Liver (tissue), 9 donors: ENCODE measurements around the gene GLI3. TPM values are rescaled to one million over a fixed set of nuclear protein-coding genes. Genes with fewer than 3 reads are reported as not detected.

ENCODE experiments used
- DNase-seq: peaks from one replicate; pipeline ENCODE4 v3.0.0-alpha.2; 2017; ENCODE audit warnings: low spot score
- H3K27ac ChIP-seq, 2 donors: one replicate each; pipeline ENCODE4 v1.7.0; 2013; ENCODE audit warnings: inconsistent platforms in 2 of 2, low read length in 2 of 2, control low read depth in 1 of 2, low read depth in 1 of 2, mild to moderate bottlenecking in 1 of 2
- H3K27me3 ChIP-seq, 4 donors: one replicate each; pipeline versions ENCODE4 v1.6.1 to v1.7.0; 2013; ENCODE audit warnings: low read length in 3 of 4, inconsistent platforms in 1 of 4, mild to moderate bottlenecking in 1 of 4, moderate library complexity in 1 of 4; ENCODE audit not compliant: control insufficient read depth in 4 of 4, insufficient read depth in 4 of 4
- H3K36me3 ChIP-seq, 4 donors: one replicate each; pipeline versions ENCODE4 v1.6.1 to v1.7.0; 2013; ENCODE audit warnings: low read length in 3 of 4, mild to moderate bottlenecking in 3 of 4, low read depth in 1 of 4, moderate library complexity in 1 of 4; ENCODE audit not compliant: control insufficient read depth in 4 of 4, insufficient read depth in 3 of 4
- H3K4me1 ChIP-seq, 4 donors: one replicate each; pipeline versions ENCODE4 v1.6.1 to v1.7.0; 2013; ENCODE audit warnings: low read length in 3 of 4, mild to moderate bottlenecking in 3 of 4, moderate library complexity in 1 of 4; ENCODE audit not compliant: control insufficient read depth in 4 of 4, insufficient read depth in 4 of 4
- H3K4me3 ChIP-seq, 3 donors: one replicate each; pipeline versions ENCODE4 v1.6.1 to v1.7.0; 2013; ENCODE audit warnings: low read length in 3 of 3, control low read depth in 1 of 3, low read depth in 1 of 3, mild to moderate bottlenecking in 1 of 3
- H3K9ac ChIP-seq, 2 donors: one replicate each; pipeline ENCODE4 v1.7.0; 2013; ENCODE audit warnings: low read length in 2 of 2, mild to moderate bottlenecking in 2 of 2, moderate library complexity in 2 of 2, control low read depth in 1 of 2, low read depth in 1 of 2
- H3K9me3 ChIP-seq, 4 donors: one replicate each; pipeline versions ENCODE4 v1.6.1 to v1.7.0; 2013; ENCODE audit warnings: low read length in 3 of 4; ENCODE audit not compliant: control insufficient read depth in 4 of 4
- FOXA1 ChIP-seq: IDR thresholded peaks from 2 replicates; pipeline ENCODE4 v1.6.1; 2016; ENCODE audit warnings: antibody characterized with exemption
- FOXA2 ChIP-seq: IDR thresholded peaks from 2 replicates; pipeline ENCODE4 v1.6.1; 2016; ENCODE audit warnings: antibody characterized with exemption
- GABPA ChIP-seq, 2 donors: IDR thresholded peaks in 1 of 2; conservative IDR thresholded peaks in 1 of 2; 2 replicates each; pipeline ENCODE4 v1.6.1; 2016; ENCODE audit warnings: antibody characterized with exemption in 2 of 2, mild to moderate bottlenecking in 1 of 2, moderate library complexity in 1 of 2
- JUND ChIP-seq, 2 donors: IDR thresholded peaks; 2 replicates each; pipeline ENCODE4 v1.6.1; 2016; ENCODE audit warnings: antibody characterized with exemption in 2 of 2
- NR2F2 ChIP-seq: IDR thresholded peaks from 2 replicates; pipeline ENCODE4 v1.6.1; 2016; ENCODE audit warnings: antibody characterized with exemption
- RXRA ChIP-seq, 2 donors: IDR thresholded peaks; 2 replicates each; pipeline ENCODE4 v1.6.1; 2017 to 2018; ENCODE audit warnings: antibody characterized with exemption in 2 of 2, mild to moderate bottlenecking in 1 of 2
- TAF1 ChIP-seq: conservative IDR thresholded peaks from 2 replicates; pipeline ENCODE4 v1.6.1; 2016; ENCODE audit warnings: antibody characterized with exemption, mild to moderate bottlenecking
- ZBTB33 ChIP-seq: IDR thresholded peaks from 2 replicates; pipeline ENCODE4 v1.6.1; 2016; ENCODE audit warnings: antibody characterized with exemption
- WGBS: extraction: QIAGEN DNeasy Blood & Tissue Kit; methylation state at CpG from one replicate; pipeline ENCODE4 v1.1.7; 2013; 5-methylcytosine and 5-hydroxymethylcytosine counted together
- polyA plus RNA-seq, 2 donors: library from polyadenylated mRNA; stranded (reverse) in 1 of 2; unstranded in 1 of 2; fragments of 200-250 nt in 1 of 2; fragments of >200 nt in 1 of 2; fragmentation: Nextera tagmentation in 1 of 2; extraction: Ambion mirVana in 1 of 2; gene quantifications; one replicate each; pipeline versions ENCODE4 v1.2.1 to v1.2.3, GENCODE V29; 2013 to 2015
- total RNA-seq, 2 donors: library from RNA; depleted of rRNA; stranded (reverse); fragments of >200 nt; gene quantifications; one replicate each; pipeline ENCODE4 v1.2.3, GENCODE V29; 2014
- TF ChIP-seq, protein P1 (sequence below): IDR thresholded peaks from 2 replicates; pipeline ENCODE4 v1.6.1; 2016; ENCODE audit warnings: antibody characterized with exemption, mild to moderate bottlenecking
- TF ChIP-seq, protein P2 (sequence below): IDR thresholded peaks from 2 replicates; pipeline ENCODE4 v1.6.1; 2016; ENCODE audit warnings: antibody characterized with exemption
- donor health status: healthy.
- donor health status: healthy.
- donor health status: healthy.
- donor health status: healthy.
- donor health status: healthy.

The GLI3 gene
- total and polyA plus RNA-seq, 4 donors, result 0.09 to 0.42 (median 0.26) TPM

DNA sequence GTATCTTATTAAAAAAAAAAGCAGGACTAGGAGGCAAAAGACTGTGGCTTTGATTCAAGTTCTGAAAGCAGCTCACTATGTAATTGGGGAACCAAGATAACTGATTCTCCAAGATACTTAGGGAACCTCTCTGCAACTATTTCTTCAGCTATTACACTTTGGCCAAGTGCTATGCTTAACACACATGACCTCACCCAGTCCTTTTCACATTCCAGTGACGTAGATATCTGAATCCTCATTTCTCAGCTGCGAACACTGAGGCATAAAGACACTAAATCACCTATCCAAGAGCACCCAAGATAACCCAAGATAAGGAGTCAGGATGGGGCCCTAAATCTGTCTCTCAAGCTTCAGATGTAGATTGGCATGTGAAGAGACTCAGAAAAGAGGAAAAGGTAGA is 133.6 kb downstream of the GLI3 start (continued):
- TF ChIP-seq, protein P1, sequence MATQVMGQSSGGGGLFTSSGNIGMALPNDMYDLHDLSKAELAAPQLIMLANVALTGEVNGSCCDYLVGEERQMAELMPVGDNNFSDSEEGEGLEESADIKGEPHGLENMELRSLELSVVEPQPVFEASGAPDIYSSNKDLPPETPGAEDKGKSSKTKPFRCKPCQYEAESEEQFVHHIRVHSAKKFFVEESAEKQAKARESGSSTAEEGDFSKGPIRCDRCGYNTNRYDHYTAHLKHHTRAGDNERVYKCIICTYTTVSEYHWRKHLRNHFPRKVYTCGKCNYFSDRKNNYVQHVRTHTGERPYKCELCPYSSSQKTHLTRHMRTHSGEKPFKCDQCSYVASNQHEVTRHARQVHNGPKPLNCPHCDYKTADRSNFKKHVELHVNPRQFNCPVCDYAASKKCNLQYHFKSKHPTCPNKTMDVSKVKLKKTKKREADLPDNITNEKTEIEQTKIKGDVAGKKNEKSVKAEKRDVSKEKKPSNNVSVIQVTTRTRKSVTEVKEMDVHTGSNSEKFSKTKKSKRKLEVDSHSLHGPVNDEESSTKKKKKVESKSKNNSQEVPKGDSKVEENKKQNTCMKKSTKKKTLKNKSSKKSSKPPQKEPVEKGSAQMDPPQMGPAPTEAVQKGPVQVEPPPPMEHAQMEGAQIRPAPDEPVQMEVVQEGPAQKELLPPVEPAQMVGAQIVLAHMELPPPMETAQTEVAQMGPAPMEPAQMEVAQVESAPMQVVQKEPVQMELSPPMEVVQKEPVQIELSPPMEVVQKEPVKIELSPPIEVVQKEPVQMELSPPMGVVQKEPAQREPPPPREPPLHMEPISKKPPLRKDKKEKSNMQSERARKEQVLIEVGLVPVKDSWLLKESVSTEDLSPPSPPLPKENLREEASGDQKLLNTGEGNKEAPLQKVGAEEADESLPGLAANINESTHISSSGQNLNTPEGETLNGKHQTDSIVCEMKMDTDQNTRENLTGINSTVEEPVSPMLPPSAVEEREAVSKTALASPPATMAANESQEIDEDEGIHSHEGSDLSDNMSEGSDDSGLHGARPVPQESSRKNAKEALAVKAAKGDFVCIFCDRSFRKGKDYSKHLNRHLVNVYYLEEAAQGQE, result no peak

DNA sequence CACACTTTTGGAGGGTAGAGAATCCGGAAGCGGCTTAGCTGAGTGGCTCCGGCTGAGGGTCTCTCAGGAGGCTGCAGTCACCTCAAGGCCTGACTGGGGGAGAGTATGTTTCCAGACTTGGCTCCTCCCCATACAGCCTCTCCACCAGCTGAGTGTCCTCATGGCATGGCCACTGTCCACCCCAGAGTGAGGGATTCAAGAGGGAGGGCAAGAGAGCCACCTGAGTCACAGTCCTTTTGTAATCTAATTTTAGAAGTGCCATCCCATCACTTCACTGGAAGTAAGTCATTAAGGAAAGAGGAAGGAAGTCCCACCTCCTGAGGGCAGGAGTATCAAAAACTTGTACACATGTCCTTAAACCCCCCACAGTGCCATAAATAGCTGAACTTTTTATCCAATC is 134.0 kb downstream of the GLI3 start:
- Histone ChIP-seq H3K4me1 (no peaks in the 10 kb centered on the region), H3K27me3 (peaks cover 0 to 3% (median 1%) of the 10 kb centered on the region in 4 donors), H3K27ac (no peak overlapping the region), H3K9ac (no peak overlapping the region), H3K36me3 (no peaks in the 10 kb centered on the region), H3K4me3 (no peak overlapping the region), H3K9me3 (no peaks in the 10 kb centered on the region)
- TF ChIP-seq, protein P2, sequence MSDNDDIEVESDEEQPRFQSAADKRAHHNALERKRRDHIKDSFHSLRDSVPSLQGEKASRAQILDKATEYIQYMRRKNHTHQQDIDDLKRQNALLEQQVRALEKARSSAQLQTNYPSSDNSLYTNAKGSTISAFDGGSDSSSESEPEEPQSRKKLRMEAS, result no peak
- no peak for TF ChIP-seq ZBTB33
- no peak for TF ChIP-seq TAF1
- TF ChIP-seq FOXA2, result no peak
- 95% methylated on average over 3 of the region's 3 CpGs for WGBS
- no peak for DNase-seq

- no peak for DNase-seq
- no peaks in the 10 kb centered on the region for H3K36me3 ChIP-seq
- WGBS, result 77% methylated on average over 4 of the region's 4 CpGs
- H3K27ac ChIP-seq, result no peak overlapping the region
- TF ChIP-seq TAF1 (no peak), GABPA (IDR thresholded peaks at IDR 0.05 in 1 of 2, conservative IDR thresholded peaks at IDR 0.05 in 1 of 2) (no peak), RXRA (IDR thresholded peaks at IDR 0.05) (no peak), FOXA2 (no peak), ZBTB33 (no peak), JUND (IDR thresholded peaks at IDR 0.05) (no peak), FOXA1 (no peak), NR2F2 (no peak)
- H3K9ac ChIP-seq, result no peak overlapping the region
- H3K4me1 ChIP-seq, result no peaks in the 10 kb centered on the region
- peaks cover 0 to 3% (median 1%) of the 10 kb centered on the region in 4 donors for H3K27me3 ChIP-seq
- H3K4me3 ChIP-seq, result no peak overlapping the region
- no peaks in the 10 kb centered on the region for H3K9me3 ChIP-seq
Measured at GRCh38 chr7:42102301-42102700, 134.7 kb downstream of the GLI3 start.
